Sigmoid colon (tissue), 7 donors: Measurements from ENCODE around the gene IGF2R. TPM values are rescaled to one million over a fixed set of nuclear protein-coding genes. Genes with fewer than 3 reads are reported as not detected.

Experiments used
- DNase-seq: peaks from one replicate; pipeline ENCODE4 v3.0.0-alpha.2; 2019
- H3K27ac ChIP-seq, 4 donors: fragments of 200-600 bp; sonication (generic); one replicate each; pipeline ENCODE4 v1.5.1; 2016 to 2019; ENCODE audit warnings: mild to moderate bottlenecking in 1 of 4
- H3K27me3 ChIP-seq, 3 donors: fragments of 200-600 bp; sonication (generic); one replicate each; pipeline ENCODE4 v1.5.1; 2019; ENCODE audit warnings: mild to moderate bottlenecking in 1 of 3
- H3K36me3 ChIP-seq, 4 donors: fragments of 200-600 bp; sonication (generic); one replicate each; pipeline ENCODE4 v1.5.1; 2016 to 2019
- H3K4me1 ChIP-seq, 4 donors: fragments of 200-600 bp; sonication (generic); one replicate each; pipeline ENCODE4 v1.5.1; 2017 to 2019
- H3K4me3 ChIP-seq, 4 donors: fragments of 200-600 bp; sonication (generic); one replicate each; pipeline ENCODE4 v1.5.1; 2017 to 2019; ENCODE audit warnings: mild to moderate bottlenecking in 2 of 4, moderate library complexity in 1 of 4
- H3K9me3 ChIP-seq, 4 donors: fragments of 200-600 bp in 3 of 4; sonication (generic) in 3 of 4; one replicate each; pipeline versions ENCODE4 v1.5.1 to v1.6.1; 2013 to 2019
- CTCF ChIP-seq, 4 experiments: fragments of 450-650 bp in 3 of 4; fragments of 200-600 bp in 1 of 4; IDR thresholded peaks; one replicate each; pipeline ENCODE4 v1.5.1; 2016 to 2019; ENCODE audit warnings: antibody characterized with exemption in 4 of 4, mild to moderate bottlenecking in 3 of 4, moderate library complexity in 2 of 4
- EP300 ChIP-seq, 4 donors: sonication (generic); formaldehyde crosslinking; IDR thresholded peaks; one replicate each; pipeline ENCODE4 v1.6.1; 2017; ENCODE audit warnings: antibody characterized with exemption in 4 of 4
- POLR2A ChIP-seq, 2 donors: fragments of 450-650 bp; IDR thresholded peaks; one replicate each; pipeline ENCODE4 v1.6.1; 2016; ENCODE audit warnings: antibody characterized with exemption in 2 of 2, mild to moderate bottlenecking in 2 of 2, moderate library complexity in 2 of 2
- POLR2AphosphoS5 ChIP-seq, 4 donors: sonication (generic); formaldehyde crosslinking; IDR thresholded peaks; one replicate each; pipeline ENCODE4 v1.6.1; 2017; ENCODE audit warnings: antibody characterized with exemption in 4 of 4
- WGBS, 2 donors: extraction: QIAGEN DNeasy Blood & Tissue Kit; methylation state at CpG; one replicate each; pipeline ENCODE4 v1.1.7; 2013; 5-methylcytosine and 5-hydroxymethylcytosine counted together
- intact Hi-C: fragments of 100-400 bp; cut with DNase I; formaldehyde crosslinking; loops from one replicate; pipeline ENCODE4 v1.15.1; 2023
- polyA plus RNA-seq, 3 donors: library from polyadenylated mRNA; stranded (reverse); fragments of 200-250 nt; gene quantifications; one replicate each; pipeline ENCODE4 v1.2.3, GENCODE V29; 2013
- total RNA-seq, 4 donors: library from RNA; depleted of rRNA; stranded (reverse); fragments of >200 nt; gene quantifications; one replicate each; pipeline ENCODE4 v1.1.0, GENCODE V29; 2016
- donor health status: healthy with polysubstance abuse.
- donor health status: Bipolar disorder and iron deficiency.
- donor health status: healthy.

Gene IGF2R
- total and polyA plus RNA-seq, 7 donors, result 3.6 to 80.9 (median 41.3) TPM

GRCh38 chr6:160030103-160030502 lies 61.2 kb downstream of the IGF2R start:
- peaks cover 0 to 22% (median 18%) of the 10 kb centered on the region in 4 donors for H3K4me1 ChIP-seq
- no peaks in the 10 kb centered on the region for H3K9me3 ChIP-seq
- H3K27ac ChIP-seq, result peak overlapping the region; percentile 72 to 82 (median 76)
- H3K36me3 ChIP-seq, result peaks cover 7 to 66% (median 20%) of the 10 kb centered on the region in 4 donors
- H3K4me3 ChIP-seq, result peak overlapping the region in 2 of 4 donors; percentile 1 to 14
- intact Hi-C loops, result loop anchor here (2.0 kb wide), 2 partner anchors 61 to 239 kb away; partner anchors contain the start of genes IGF2R and MRPL18
- no peaks in the 10 kb centered on the region for H3K27me3 ChIP-seq
- DNase-seq, result peak; percentile 91
- WGBS, 2 donors, result 16 to 28% methylated on average over 5 of the region's 5 CpGs
- peak in 1 of 4 donors; percentile 58 for TF ChIP-seq EP300 (IDR thresholded peaks at IDR 0.05)
- TF ChIP-seq POLR2AphosphoS5 (IDR thresholded peaks at IDR 0.05), result peak; percentile 14 to 71 (median 59)
- TF ChIP-seq CTCF (IDR thresholded peaks at IDR 0.05), result no peak
- TF ChIP-seq POLR2A (IDR thresholded peaks at IDR 0.05), result no peak

GRCh38 chr6:160031442-160031841 lies 62.6 kb downstream of the IGF2R start:
- peak overlapping the region in 1 of 4 donors; percentile 82 for H3K27ac ChIP-seq
- H3K27me3 ChIP-seq, result no peaks in the 10 kb centered on the region
- H3K4me1 ChIP-seq, result peaks cover 0 to 22% (median 18%) of the 10 kb centered on the region in 4 donors
- WGBS, 2 donors, result 93 to 94% methylated on average over 8 of the region's 8 CpGs
- H3K9me3 ChIP-seq, result no peaks in the 10 kb centered on the region
- TF ChIP-seq POLR2A (IDR thresholded peaks at IDR 0.05) (no peak), POLR2AphosphoS5 (IDR thresholded peaks at IDR 0.05) (no peak), EP300 (IDR thresholded peaks at IDR 0.05) (no peak), CTCF (IDR thresholded peaks at IDR 0.05) (no peak)
- intact Hi-C loops, result loop anchor here (2.0 kb wide), 2 partner anchors 63 to 241 kb away; partner anchors contain the start of genes IGF2R and MRPL18
- H3K36me3 ChIP-seq, result peaks cover 7 to 65% (median 30%) of the 10 kb centered on the region in 4 donors
- DNase-seq, result no peak
- H3K4me3 ChIP-seq, result no peak overlapping the region

- Histone ChIP-seq H3K9me3 (no peaks in the 10 kb centered on the region), H3K27ac (no peak overlapping the region), H3K27me3 (no peaks in the 10 kb centered on the region), H3K4me3 (no peak overlapping the region), H3K36me3 (peaks cover 7 to 61% (median 30%) of the 10 kb centered on the region in 4 donors), H3K4me1 (peaks cover 0 to 22% (median 18%) of the 10 kb centered on the region in 4 donors)
- 91 to 93% methylated on average over 11 of the region's 11 CpGs for WGBS, 2 donors
- intact Hi-C loops, result loop anchor here (2.0 kb wide), 2 partner anchors 63 to 241 kb away; partner anchors contain the start of genes IGF2R and MRPL18
- DNase-seq, result no peak
- TF ChIP-seq POLR2A (IDR thresholded peaks at IDR 0.05) (no peak), CTCF (IDR thresholded peaks at IDR 0.05) (no peak), POLR2AphosphoS5 (IDR thresholded peaks at IDR 0.05) (no peak), EP300 (IDR thresholded peaks at IDR 0.05) (no peak)
Observed at GRCh38 chr6:160031871-160032270, 63.0 kb downstream of the IGF2R start.

GRCh38 chr6:160032538-160032937 lies 63.7 kb downstream of the IGF2R start:
- H3K9me3 ChIP-seq, result no peaks in the 10 kb centered on the region
- peaks cover 0 to 22% (median 18%) of the 10 kb centered on the region in 4 donors for H3K4me1 ChIP-seq
- intact Hi-C loops, result no loop called here
- no peak overlapping the region for H3K4me3 ChIP-seq
- H3K27ac ChIP-seq, result no peak overlapping the region
- no peak for TF ChIP-seq CTCF (IDR thresholded peaks at IDR 0.05)
- TF ChIP-seq POLR2AphosphoS5 (IDR thresholded peaks at IDR 0.05), result no peak
- no peak for TF ChIP-seq EP300 (IDR thresholded peaks at IDR 0.05)
- no peak for TF ChIP-seq POLR2A (IDR thresholded peaks at IDR 0.05)
- no peak for DNase-seq
- 97 to 98% methylated on average over 7 of the region's 7 CpGs for WGBS, 2 donors
- peaks cover 2 to 55% (median 27%) of the 10 kb centered on the region in 4 donors for H3K36me3 ChIP-seq
- H3K27me3 ChIP-seq, result no peaks in the 10 kb centered on the region
